ENCODE results near the gene CDC37L1.
A peak's percentile ranks its signal among the peaks of the same experiment; 100 is the strongest.

The CDC37L1 gene

GRCh38 chr9:4669890-4670289 lies 9.5 kb upstream of the CDC37L1 start:
- no peak for DNase-seq

DNA sequence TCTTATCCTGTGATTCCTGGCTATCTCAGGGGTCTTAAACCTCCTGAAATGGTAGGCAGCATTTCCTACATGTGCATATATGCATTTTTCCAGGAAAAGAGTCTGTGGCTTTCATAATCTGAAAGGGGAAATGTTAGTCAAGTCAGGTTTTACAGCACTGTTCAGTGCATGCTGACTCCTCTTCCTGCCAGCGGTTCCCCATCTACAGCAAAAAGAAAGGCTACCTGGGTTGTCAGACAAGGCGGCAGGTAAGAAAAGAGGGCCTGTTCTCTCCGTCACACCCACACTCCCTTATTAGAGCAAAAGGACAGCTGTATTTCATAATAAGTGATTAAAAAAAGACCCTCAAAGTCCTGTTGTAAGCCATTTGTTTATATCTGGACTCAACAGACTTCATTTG lies 8.8 kb upstream of the CDC37L1 start:
- DNase-seq: no peak

DNA sequence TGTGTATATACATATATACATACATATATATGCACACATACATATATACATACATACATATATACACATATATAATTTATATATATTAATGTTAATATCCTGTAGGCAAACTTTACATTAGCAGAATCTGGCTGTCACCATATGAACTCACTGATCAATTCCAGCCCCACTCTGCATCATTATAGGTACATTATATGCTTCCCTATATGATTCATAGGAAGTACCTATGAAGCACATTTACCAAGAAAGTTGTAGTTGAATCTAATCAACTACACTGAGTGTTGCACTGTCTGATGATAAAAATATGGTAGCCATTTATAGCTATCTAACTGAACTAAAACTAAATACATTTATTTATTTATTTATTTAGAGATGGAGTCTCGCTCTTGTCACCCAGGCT lies 7.6 kb upstream of the CDC37L1 start:
- no peak for DNase-seq

- DNase-seq: no peak
Observed at GRCh38 chr9:4674783-4675182, 4.6 kb upstream of the CDC37L1 start.

DNA sequence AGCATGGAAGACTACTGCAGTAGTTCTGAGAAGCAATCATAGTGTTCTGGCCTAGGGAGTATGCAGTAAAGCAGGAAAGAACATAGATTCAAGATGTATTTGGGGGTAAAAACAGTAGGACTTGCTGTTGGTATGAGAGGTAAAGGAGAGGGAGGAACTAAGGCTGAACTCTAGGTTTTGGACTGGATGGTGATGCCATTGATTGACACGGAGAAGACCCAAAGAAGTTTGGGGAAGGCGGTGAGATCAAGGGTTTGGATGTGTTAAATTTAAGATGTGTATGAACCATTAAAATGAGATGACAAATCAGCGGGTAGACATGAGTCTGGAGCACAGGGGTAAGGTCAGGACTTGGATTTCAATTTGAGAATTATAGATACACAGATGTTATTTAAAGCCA lies 2.0 kb upstream of the CDC37L1 start:
- peak; percentile 24 for DNase-seq

DNA sequence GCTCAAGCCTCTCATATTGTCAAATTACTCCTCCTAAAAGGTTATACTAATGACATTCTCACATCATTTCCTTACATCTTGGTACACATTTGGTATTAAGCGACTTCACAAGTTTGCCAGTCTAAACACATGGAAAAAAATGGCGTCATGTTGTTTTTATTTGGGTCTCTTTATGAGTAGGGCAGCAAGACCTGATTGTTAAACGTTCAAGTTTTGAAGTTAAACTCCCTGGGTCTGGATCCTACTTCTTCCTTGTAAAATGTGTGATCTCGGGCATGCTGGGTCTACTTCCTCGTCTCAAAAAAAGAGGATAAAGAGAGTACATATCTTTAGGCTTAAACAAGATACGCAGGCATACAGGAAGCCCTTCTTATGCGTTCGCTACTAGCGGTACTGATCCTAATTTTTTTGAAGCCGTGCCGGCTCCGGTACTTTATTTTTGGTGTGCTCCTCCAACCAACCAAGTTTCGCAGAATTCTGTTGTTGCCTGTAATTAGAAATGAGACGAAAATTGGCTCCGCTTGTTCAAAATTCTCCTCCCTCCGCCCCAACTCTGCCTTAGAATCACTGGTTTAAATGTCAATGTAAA lies 596 bp upstream of the CDC37L1 start:
- peak; percentile 71 for DNase-seq

DNA sequence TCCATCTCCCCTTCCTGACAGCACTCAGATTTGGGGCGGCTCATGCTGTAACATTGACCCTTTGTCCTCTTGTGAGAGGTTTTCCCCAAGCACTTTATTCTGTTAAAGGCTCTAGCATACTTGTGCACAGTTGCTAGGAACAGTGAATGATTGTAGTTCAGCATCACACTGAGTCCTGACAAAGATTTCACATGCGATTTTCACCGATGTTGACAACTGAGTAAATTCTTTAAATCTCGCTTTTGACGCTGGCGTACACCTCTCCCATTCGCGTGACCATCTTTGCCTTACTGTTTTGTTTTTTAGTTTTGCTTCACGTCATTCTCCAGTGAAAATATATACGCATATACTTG lies 780 bp downstream of the CDC37L1 start:
- no peak for DNase-seq

DNA sequence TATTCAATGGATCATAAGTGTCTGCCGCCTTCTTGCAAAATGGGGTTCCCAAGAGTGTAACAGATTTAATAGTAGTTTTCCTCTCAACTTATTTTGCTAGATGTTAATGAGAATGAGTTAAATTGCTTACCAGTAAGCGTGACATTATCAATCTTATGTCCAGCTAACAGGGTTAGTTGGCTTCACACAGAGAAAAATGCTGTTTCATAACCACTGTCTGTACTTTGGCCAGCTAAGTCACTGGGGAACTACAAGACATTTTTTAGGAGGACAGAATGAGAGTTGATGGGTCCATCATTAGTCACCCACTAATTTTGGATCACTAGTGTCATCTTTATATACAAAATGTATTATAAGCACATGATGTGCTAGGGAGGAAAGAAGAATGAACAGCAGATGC lies 1.4 kb downstream of the CDC37L1 start:
- DNase-seq: no peak

DNA sequence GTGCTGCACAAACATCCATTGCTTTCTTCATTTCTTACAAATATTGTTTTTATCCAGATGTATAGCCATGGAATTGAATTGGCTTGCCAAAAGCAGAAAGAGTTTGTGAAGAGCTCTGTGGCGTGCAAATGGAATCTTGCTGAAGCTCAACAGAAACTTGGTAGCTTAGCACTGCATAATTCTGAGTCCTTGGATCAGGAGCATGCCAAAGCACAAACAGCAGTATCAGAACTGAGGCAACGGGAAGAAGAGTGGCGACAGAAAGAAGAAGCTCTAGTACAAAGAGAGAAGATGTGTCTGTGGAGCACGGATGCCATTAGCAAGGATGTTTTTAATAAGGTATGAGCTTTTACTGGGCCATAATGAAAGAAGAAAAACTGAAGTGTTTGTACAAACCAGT lies 5.5 kb downstream of the CDC37L1 start:
- no peak for DNase-seq

DNA sequence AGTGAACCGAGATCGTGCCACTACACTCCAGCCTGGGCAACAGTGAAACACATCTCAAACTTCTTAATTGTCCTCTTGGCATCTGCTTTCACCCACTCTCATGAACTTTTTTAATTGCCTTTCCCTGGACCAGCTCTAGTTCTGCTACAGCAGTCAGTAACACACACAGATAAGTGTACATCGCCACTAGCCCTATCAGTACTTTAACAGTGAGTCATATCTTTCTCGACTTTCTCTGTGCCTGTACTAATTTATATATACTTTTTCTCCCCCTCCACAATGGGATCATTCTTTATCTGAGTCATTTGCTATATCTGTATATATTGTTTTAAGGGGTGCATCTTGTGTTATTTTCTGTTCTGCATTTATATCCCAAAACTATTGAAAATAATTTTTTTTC lies 6.7 kb downstream of the CDC37L1 start:
- no peak for DNase-seq

- no peak for DNase-seq
Observed at GRCh38 chr9:4686584-4686983, 7.2 kb downstream of the CDC37L1 start.

- no peak for DNase-seq
Observed at GRCh38 chr9:4689021-4689420, 9.7 kb downstream of the CDC37L1 start.

DNA sequence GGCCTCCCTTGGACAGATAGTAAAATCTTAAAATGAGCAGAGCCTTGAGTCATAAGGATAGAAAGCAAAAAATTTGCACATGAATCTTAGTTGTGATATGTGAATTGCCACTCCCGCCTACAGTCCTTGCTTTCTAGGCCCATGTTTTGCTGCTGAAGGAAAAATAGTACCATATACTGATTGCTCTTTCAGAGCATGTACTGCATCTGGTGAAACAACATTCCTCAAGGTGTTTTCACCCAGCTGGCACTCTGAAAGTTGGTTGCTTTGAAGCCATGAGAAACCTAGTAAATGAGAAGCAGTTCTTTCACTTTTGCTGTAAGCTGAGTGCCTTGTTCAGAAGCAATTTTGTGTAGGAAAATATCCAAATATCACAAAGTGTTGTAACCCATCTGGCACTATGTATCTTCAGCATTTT lies 10.3 kb downstream of the CDC37L1 start:
- DNase-seq: no peak

DNA sequence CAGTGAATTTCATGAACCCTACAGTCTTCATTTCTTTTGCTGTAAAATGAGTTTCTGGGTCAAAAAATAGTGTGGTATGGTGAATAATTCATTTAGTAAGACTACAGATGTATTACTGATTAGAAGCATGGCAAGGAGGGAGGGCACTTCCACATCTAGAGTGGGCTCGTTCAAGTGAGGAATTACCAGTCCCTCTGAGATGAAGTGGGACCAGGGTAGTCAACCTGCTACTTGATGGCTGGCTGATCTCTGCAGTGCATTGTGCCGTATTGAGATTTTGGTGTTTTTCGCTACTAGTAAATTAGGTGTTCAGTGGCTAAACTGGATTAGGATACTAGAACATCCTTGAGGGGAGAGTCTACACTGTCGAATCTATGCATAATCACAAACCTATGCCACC lies 10.8 kb downstream of the CDC37L1 start:
- no peak for DNase-seq

DNA sequence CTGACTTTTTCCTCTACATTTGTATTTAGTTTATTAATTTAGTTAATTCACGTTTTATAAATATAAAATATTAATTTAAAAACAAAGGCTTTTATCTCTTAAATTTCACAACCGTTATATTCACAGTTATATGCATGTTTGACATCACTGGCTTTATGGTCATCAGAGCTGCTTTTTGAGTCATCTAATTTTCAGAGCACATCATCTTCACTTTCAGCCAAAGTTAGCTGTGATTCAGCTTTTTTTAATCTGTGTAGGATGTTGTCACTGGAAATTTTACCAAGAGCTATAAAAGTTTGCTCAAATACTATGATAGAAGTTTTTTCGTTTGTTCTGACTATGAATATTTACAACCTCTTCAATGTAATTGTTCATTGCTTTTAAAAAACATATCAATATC lies 12.4 kb downstream of the CDC37L1 start:
- no peak for DNase-seq

DNA sequence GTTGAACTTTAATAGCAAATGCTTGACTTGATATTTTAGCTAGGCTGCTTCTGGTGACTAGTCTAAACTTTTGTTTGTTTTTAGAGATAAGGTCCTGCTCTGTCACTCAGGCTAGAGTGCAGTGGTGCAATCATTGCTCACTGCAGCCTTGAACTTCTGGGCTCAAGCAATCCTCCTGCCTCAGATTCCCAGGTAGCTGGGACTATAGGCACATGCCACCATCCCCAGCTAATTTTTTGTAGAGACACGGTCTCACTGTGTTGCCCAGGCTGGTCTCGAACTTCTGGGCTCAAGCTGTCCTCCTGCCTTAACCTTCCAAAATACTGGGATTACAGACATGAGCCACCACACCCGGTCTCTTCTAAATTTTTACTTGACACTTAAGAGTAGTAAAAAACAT lies 20.7 kb downstream of the CDC37L1 start:
- no peak for DNase-seq

GRCh38 chr9:4700932-4701331 lies 21.6 kb downstream of the CDC37L1 start:
- DNase-seq: no peak

- no peak for DNase-seq
Observed at GRCh38 chr9:4701526-4701925, 22.2 kb downstream of the CDC37L1 start.

GRCh38 chr9:4704129-4704528 lies 24.8 kb downstream of the CDC37L1 start:
- no peak for DNase-seq

DNA sequence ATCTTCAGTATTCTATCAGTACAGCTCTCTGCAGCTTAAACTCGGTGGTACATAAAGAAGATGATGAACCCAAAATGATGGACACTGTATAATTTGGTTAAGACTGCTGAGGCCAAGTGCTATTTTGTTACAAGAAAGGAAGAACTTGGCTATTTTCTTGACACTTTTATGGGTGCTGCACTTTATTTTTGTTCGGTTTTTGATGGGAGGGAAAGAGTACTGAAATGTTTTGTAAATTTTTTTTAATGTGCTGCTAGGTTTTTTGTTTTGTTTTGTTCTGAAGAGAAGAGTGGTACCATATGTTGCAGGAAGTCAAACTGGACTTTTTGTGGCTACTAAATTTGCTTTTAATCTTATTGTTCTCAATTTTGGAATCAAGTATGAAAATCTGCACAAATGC lies 26.7 kb downstream of the CDC37L1 start:
- DNase-seq: no peak

- DNase-seq: no peak
Observed at GRCh38 chr9:4706971-4707622, 27.7 kb downstream of the CDC37L1 start.

DNA sequence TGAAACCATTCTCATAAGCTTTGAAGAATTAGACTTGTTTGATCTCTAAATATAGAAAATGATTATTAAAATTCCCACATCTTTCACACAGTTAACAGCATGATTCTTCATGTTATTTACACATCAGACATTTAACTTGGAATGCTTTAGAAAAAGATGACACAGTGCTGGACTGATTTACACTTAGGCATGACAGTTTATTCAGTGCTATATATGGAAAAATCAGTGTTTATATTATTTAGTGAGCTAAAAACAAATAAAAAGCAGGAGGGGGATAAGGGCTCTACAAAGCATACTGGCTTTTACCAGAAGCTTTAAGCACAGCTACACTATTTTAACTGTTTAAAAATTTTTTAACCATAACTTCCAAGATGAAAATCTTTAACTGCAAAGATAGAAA lies 30.0 kb downstream of the CDC37L1 start:
- no peak for DNase-seq

GRCh38 chr9:4713849-4714248 lies 34.5 kb downstream of the CDC37L1 start:
- DNase-seq: no peak

DNA sequence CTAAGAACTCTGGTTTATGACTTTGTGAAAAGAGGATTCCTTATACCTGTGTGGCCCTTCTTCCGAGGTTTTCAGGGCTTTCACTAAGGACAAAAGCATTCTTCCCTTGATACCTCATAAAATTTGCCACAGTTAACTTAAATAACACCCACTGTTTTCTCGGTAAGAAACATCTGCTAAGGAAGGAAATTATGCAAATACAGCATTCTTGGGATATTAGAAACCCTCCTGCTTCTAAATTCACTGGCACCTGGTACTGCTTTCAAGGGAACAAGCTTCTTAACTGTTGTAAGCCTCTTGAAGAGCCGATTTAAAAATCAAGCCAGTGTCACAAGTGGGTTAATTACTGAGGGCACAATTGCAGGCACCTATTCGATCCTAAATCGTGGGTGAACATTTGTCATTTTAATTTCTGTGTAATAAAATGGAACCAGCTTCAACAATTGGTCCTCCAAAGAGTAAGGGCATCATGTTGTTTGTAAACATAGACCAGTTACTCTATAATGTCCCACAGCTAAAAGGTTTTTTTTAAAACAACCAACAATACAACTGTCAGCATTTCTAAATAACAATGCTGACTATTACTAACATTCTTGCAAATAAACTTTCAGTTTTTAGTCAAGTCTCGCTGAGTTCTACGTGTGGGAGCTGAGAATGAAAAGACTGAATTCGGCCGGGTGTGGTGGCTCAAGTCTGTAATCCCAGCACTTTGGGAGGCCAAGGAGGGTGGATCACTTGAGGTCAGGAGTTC lies 35.1 kb downstream of the CDC37L1 start:
- DNase-seq: no peak

GRCh38 chr9:4716163-4716562 lies 36.8 kb downstream of the CDC37L1 start:
- no peak for DNase-seq

Data from NCI-H2227 treated with DMSO at 0.1 percent for 48 hours (cell line).